H1 (cell line): ENCODE data around the gene BRSK2. TPM values are rescaled to one million over a fixed set of nuclear protein-coding genes. Genes with fewer than 3 reads are reported as not detected.

Experiments
- BCL11A ChIP-seq, 2 experiments: IDR thresholded peaks; one replicate each; pipeline ENCODE4 v1.6.1; 2011; ENCODE audit warnings: low read depth in 2 of 2, low read length in 2 of 2, mild to moderate bottlenecking in 2 of 2
- CBX8 ChIP-seq: fragments of 300-800, 300-1000 bp; sonication (generic); IDR thresholded peaks from 2 replicates; pipeline ENCODE4 v1.7.1; 2016; ENCODE audit warnings: low read depth, low read length, borderline replicate concordance
- CREB1 ChIP-seq: IDR thresholded peaks from 2 replicates; pipeline ENCODE4 v1.6.1; 2012; ENCODE audit warnings: inconsistent platforms
- EGR1 ChIP-seq: IDR thresholded peaks from 2 replicates; pipeline ENCODE4 v1.6.1; 2011; ENCODE audit warnings: low read depth, low read length, borderline replicate concordance
- RAD21 ChIP-seq, 2 experiments: IDR thresholded peaks in 1 of 2; conservative IDR thresholded peaks in 1 of 2; 2 replicates each; pipeline ENCODE4 v1.6.1; 2011; ENCODE audit warnings: low read depth in 2 of 2, low read length in 2 of 2, improper control_type of control experiment in 1 of 2, inconsistent platforms in 1 of 2, mild to moderate bottlenecking in 1 of 2, moderate library complexity in 1 of 2
- RBBP5 ChIP-seq: IDR thresholded peaks from 2 replicates; pipeline ENCODE4 v1.7.1; 2012; ENCODE audit warnings: low read depth, mild to moderate bottlenecking, inconsistent platforms, low read length, moderate library complexity, borderline replicate concordance
- SP2 ChIP-seq: IDR thresholded peaks from 2 replicates; pipeline ENCODE4 v1.6.1; 2012; ENCODE audit warnings: mild to moderate bottlenecking, low read length, inconsistent platforms
- TBP ChIP-seq: IDR thresholded peaks from 2 replicates; pipeline ENCODE4 v1.6.1; 2011; ENCODE audit warnings: low read depth, low read length, improper control_type of control experiment
- polyA plus RNA-seq, 7 experiments: library from polyadenylated mRNA; depleted of rRNA in 3 of 7; stranded (reverse) in 5 of 7; unstranded in 2 of 7; fragments of >200 nt in 5 of 7; fragments of 200-250 nt in 2 of 7; gene quantifications; 1 replicate in 5 of 7; 2 replicates in 1 of 7; 4 replicates in 1 of 7; pipeline versions ENCODE4 v1.2.1 to v1.2.3, GENCODE V29; 2011 to 2013; ENCODE audit warnings: missing spikeins in 2 of 7, mixed read lengths in 2 of 7
- total RNA-seq: library from RNA; stranded (reverse); fragmentation: NEBNext Ultra II Directional; extraction: Animal tissue kit (Norgen Biotek cat#: 25700); gene quantifications from 2 replicates; pipeline ENCODE4 v1.2.1, GENCODE V29; 2021
- TF ChIP-seq, protein P1 (sequence below): IDR thresholded peaks from 2 replicates; pipeline ENCODE4 v1.6.1; 2012; ENCODE audit warnings: low read length, inconsistent platforms

BRSK2 gene
- total and polyA plus RNA-seq, 2 of the 8 experiments (the other 6 are each of a cell fraction or from before 2014, with no cell fraction given): 17.3 to 27.1 TPM

DNA sequence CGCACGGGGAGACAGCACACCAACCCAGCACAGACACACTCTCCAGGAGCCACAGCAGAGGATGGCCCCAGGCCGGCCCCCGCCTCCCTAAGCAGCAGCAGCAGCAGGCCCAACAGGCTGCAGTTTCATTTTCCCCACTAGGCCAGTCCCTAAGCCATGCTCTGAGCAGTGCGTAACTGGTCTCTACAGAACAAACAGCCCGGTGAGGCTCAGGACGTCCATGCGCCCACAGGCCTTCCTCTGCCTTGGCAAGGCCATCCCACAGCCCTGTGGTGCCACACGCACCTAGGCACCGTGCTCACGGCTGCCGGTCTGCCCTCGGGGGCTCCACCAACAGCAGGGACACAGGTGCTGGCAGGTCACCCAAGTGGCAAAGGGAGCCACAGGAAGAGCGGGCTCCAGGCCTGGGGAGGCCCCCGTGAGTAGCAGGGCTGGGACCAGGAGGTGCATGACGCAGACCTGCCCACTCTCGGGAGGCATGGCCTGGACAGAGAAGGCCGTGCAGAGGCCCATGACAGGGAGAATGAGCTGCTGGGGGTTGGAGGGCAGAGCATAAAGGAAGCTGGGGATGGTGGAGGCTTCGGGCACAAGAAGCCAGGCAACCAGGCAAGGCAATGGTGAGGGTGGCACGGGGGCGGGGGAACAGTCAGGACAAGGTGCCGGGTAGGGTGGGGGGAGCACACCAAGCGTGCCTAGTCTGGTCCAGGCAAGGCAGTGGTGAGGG, 98.3 kb downstream of the BRSK2 start (continued):
- TF ChIP-seq, protein P1, sequence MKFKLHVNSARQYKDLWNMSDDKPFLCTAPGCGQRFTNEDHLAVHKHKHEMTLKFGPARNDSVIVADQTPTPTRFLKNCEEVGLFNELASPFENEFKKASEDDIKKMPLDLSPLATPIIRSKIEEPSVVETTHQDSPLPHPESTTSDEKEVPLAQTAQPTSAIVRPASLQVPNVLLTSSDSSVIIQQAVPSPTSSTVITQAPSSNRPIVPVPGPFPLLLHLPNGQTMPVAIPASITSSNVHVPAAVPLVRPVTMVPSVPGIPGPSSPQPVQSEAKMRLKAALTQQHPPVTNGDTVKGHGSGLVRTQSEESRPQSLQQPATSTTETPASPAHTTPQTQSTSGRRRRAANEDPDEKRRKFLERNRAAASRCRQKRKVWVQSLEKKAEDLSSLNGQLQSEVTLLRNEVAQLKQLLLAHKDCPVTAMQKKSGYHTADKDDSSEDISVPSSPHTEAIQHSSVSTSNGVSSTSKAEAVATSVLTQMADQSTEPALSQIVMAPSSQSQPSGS: no peak
- no peak for TF ChIP-seq RAD21 (IDR thresholded peaks at IDR 0.05 in 1 of 2, conservative IDR thresholded peaks at IDR 0.05 in 1 of 2; ENCODE audit: low read depth in 2 of 2, low read length in 2 of 2)
- TF ChIP-seq CREB1: no peak
- TF ChIP-seq RBBP5: no peak
- no peak for TF ChIP-seq CBX8
- no peak for TF ChIP-seq EGR1
- no peak for TF ChIP-seq SP2
- no peak for TF ChIP-seq BCL11A (IDR thresholded peaks at IDR 0.05; ENCODE audit: low read depth in 2 of 2, low read length in 2 of 2)
- no peak for TF ChIP-seq TBP
